Measurements from ENCODE around the gene EIF6. TPM values are rescaled to one million over a fixed set of nuclear protein-coding genes. Genes with fewer than 3 reads are reported as not detected.
"Not testable (repeated sequence)": the region's sequence is repeated elsewhere in the genome, so short reads cannot be mapped to it uniquely, and the experiment has no call there.

Gene EIF6
- total and polyA plus RNA-seq, 2 donors = 88.6 to 115 TPM

DNA sequence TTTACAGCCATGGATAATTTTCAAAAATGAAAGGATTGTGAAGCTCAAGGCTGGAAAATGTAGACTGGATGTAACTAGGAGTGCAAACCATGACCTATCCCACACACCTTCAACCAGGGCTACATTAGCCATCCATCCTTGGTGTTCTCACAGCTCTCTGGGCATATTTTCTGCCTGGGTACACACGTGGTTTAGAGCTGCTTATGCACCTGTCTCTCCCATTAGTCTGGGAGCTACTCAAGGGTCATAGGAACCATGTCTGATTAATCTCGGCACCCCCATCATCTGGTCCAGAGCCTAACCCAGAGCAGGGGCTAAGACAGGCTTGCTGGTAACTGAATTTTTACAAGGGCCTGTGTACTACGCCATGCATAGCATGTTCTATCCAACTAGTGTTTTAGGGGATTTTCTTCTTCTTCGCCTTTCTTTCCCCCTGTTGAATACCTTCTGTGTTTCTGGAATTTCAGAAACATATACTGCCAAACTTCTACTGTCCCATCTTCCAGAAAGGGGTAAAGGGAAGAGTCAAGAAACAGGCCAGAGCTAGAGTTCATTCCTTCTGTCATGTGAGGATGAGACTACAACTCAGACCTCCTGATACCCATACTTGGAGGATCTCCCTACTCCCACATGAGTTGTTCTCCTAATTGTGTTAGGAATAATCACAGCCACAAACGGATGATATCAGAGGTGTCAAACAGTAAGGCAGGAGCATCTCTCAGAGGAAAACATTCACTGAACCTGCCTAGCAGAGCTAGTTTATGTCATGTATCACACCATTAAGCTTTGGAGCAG, 33.0 kb upstream of the EIF6 start:
- no peaks in the 10 kb centered on the region for H3K9me3 ChIP-seq (ENCODE audit: control insufficient read depth in 2 of 2, insufficient read depth in 1 of 2, low read length in 1 of 2)
- peaks cover 3 to 11% of the 10 kb centered on the region in 2 donors for H3K36me3 ChIP-seq (ENCODE audit: control insufficient read depth in 2 of 2, insufficient read depth in 2 of 2, low read length in 1 of 2)
- no peak for DNase-seq (ENCODE audit: low read depth in 6 of 9, low spot score in 9 of 9)
- peaks cover 0 to 6% of the 10 kb centered on the region in 2 donors for H3K4me1 ChIP-seq (ENCODE audit: control insufficient read depth in 2 of 2, insufficient read depth in 2 of 2, low read length in 2 of 2)
- H3K4me3 ChIP-seq (ENCODE audit: low read length in 2 of 2) = no peak overlapping the region
- H3K27me3 ChIP-seq (ENCODE audit: control insufficient read depth in 2 of 2, insufficient read depth in 1 of 2, low read length in 1 of 2) = no peaks in the 10 kb centered on the region
- whole genome bisulfite sequencing = 97% methylated on average over 5 of the region's 5 CpGs
- no peak overlapping the region for H3K27ac ChIP-seq (ENCODE audit: low read depth in 1 of 2, low read length in 1 of 2)

DNA sequence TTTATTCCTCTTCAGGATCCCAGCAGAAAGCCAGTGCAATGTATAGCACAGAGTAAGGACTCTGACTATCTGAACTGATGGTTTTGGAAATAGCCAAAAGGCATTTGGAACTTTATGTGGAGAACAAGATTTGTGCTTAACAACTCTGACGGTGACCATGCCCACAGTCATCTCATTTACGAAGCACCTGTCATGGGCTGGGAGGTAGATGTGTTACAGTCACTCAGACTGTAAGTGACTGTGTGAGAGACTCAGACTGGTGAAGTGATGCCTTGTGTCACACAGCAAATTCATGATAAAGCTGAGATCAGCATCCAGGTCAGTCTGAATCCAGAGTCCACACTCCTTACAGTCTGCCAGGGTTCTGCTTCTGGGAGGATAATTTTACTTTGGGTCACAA, 31.5 kb upstream of the EIF6 start:
- peaks cover 0 to 6% of the 10 kb centered on the region in 2 donors for H3K4me1 ChIP-seq (ENCODE audit: control insufficient read depth in 2 of 2, insufficient read depth in 2 of 2, low read length in 2 of 2)
- H3K4me3 ChIP-seq (ENCODE audit: low read length in 2 of 2) = no peak overlapping the region
- no peaks in the 10 kb centered on the region for H3K27me3 ChIP-seq (ENCODE audit: control insufficient read depth in 2 of 2, insufficient read depth in 1 of 2, low read length in 1 of 2)
- DNase-seq (ENCODE audit: low read depth in 6 of 9, low spot score in 9 of 9) = no peak
- H3K27ac ChIP-seq (ENCODE audit: low read depth in 1 of 2, low read length in 1 of 2) = no peak overlapping the region
- H3K36me3 ChIP-seq (ENCODE audit: control insufficient read depth in 2 of 2, insufficient read depth in 2 of 2, low read length in 1 of 2) = peaks cover 5 to 11% of the 10 kb centered on the region in 2 donors
- WGBS = 97% methylated on average over 2 of the region's 2 CpGs
- H3K9me3 ChIP-seq (ENCODE audit: control insufficient read depth in 2 of 2, insufficient read depth in 1 of 2, low read length in 1 of 2) = no peaks in the 10 kb centered on the region

- H3K9me3 ChIP-seq (ENCODE audit: control insufficient read depth in 2 of 2, insufficient read depth in 1 of 2, low read length in 1 of 2); DNase-seq (ENCODE audit: low read depth in 6 of 9, low spot score in 9 of 9); H3K4me3 ChIP-seq (ENCODE audit: low read length in 2 of 2); H3K27ac ChIP-seq (ENCODE audit: low read depth in 1 of 2, low read length in 1 of 2); H3K27me3 ChIP-seq (ENCODE audit: control insufficient read depth in 2 of 2, insufficient read depth in 1 of 2, low read length in 1 of 2); H3K4me1 ChIP-seq (ENCODE audit: control insufficient read depth in 2 of 2, insufficient read depth in 2 of 2, low read length in 2 of 2): not testable (repeated sequence)
- 97% methylated on average over 7 of the region's 7 CpGs for WGBS
- H3K36me3 ChIP-seq (ENCODE audit: control insufficient read depth in 2 of 2, insufficient read depth in 2 of 2, low read length in 1 of 2) = peaks cover 5 to 11% of the 10 kb centered on the region in 2 donors
Observed at GRCh38 chr20:35315632-35316020, 31.1 kb upstream of the EIF6 start.

GRCh38 chr20:35314816-35315631, 30.5 kb upstream of the EIF6 start:
- Histone ChIP-seq H3K4me3 (ENCODE audit: low read length in 2 of 2) (no peak overlapping the region), H3K4me1 (ENCODE audit: control insufficient read depth in 2 of 2, insufficient read depth in 2 of 2, low read length in 2 of 2) (peaks cover 0 to 6% of the 10 kb centered on the region in 2 donors), H3K36me3 (ENCODE audit: control insufficient read depth in 2 of 2, insufficient read depth in 2 of 2, low read length in 1 of 2) (peaks cover 5 to 11% of the 10 kb centered on the region in 2 donors), H3K27ac (ENCODE audit: low read depth in 1 of 2, low read length in 1 of 2) (no peak overlapping the region), H3K27me3 (ENCODE audit: control insufficient read depth in 2 of 2, insufficient read depth in 1 of 2, low read length in 1 of 2) (no peaks in the 10 kb centered on the region), H3K9me3 (ENCODE audit: control insufficient read depth in 2 of 2, insufficient read depth in 1 of 2, low read length in 1 of 2) (no peaks in the 10 kb centered on the region)
- 64% methylated on average over 3 of the region's 3 CpGs for WGBS
- DNase-seq (ENCODE audit: low read depth in 6 of 9, low spot score in 9 of 9) = no peak

- WGBS = 62% methylated on average over 1 of the region's 1 CpG
- H3K36me3 ChIP-seq (ENCODE audit: control insufficient read depth in 2 of 2, insufficient read depth in 2 of 2, low read length in 1 of 2) = peaks cover 13 to 20% of the 10 kb centered on the region in 2 donors
- H3K27me3 ChIP-seq (ENCODE audit: control insufficient read depth in 2 of 2, insufficient read depth in 1 of 2, low read length in 1 of 2) = no peaks in the 10 kb centered on the region
- DNase-seq (ENCODE audit: low read depth in 6 of 9, low spot score in 9 of 9) = no peak
- no peak overlapping the region for H3K27ac ChIP-seq (ENCODE audit: low read depth in 1 of 2, low read length in 1 of 2)
- H3K4me3 ChIP-seq (ENCODE audit: low read length in 2 of 2) = no peak overlapping the region
- no peaks in the 10 kb centered on the region for H3K9me3 ChIP-seq (ENCODE audit: control insufficient read depth in 2 of 2, insufficient read depth in 1 of 2, low read length in 1 of 2)
- H3K4me1 ChIP-seq (ENCODE audit: control insufficient read depth in 2 of 2, insufficient read depth in 2 of 2, low read length in 2 of 2) = peaks cover 0 to 7% of the 10 kb centered on the region in 2 donors
Observed at GRCh38 chr20:35312318-35312717, 27.7 kb upstream of the EIF6 start.

GRCh38 chr20:35311822-35312221, 27.2 kb upstream of the EIF6 start:
- DNase-seq (ENCODE audit: low read depth in 6 of 9, low spot score in 9 of 9) = no peak
- Histone ChIP-seq H3K9me3 (ENCODE audit: control insufficient read depth in 2 of 2, insufficient read depth in 1 of 2, low read length in 1 of 2) (no peaks in the 10 kb centered on the region), H3K27me3 (ENCODE audit: control insufficient read depth in 2 of 2, insufficient read depth in 1 of 2, low read length in 1 of 2) (no peaks in the 10 kb centered on the region), H3K4me1 (ENCODE audit: control insufficient read depth in 2 of 2, insufficient read depth in 2 of 2, low read length in 2 of 2) (peaks cover 0 to 7% of the 10 kb centered on the region in 2 donors), H3K4me3 (ENCODE audit: low read length in 2 of 2) (no peak overlapping the region), H3K36me3 (ENCODE audit: control insufficient read depth in 2 of 2, insufficient read depth in 2 of 2, low read length in 1 of 2) (peaks cover 13 to 20% of the 10 kb centered on the region in 2 donors), H3K27ac (ENCODE audit: low read depth in 1 of 2, low read length in 1 of 2) (no peak overlapping the region)
- WGBS = 99% methylated on average over 5 of the region's 5 CpGs

DNA sequence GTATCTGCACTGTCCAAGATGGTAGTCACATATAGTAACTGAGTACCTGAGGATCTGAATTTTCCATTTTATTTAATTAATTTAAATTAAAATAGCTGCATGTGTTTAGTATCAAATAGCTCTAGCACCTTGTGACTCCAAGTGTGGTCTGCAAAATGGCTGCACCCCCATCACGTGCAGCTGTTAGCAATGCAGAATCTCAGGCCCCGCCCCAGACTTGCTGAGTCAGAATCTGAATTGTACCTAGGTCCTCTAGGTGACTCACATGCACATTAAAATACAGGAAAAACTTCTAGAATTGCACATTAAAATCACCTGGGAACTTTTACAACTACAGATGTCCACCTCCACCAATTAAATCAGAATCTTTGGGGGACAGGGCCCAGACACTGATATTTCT, 26.8 kb upstream of the EIF6 start:
- H3K4me3 ChIP-seq (ENCODE audit: low read length in 2 of 2) = no peak overlapping the region
- no peak overlapping the region for H3K27ac ChIP-seq (ENCODE audit: low read depth in 1 of 2, low read length in 1 of 2)
- peaks cover 0 to 7% of the 10 kb centered on the region in 2 donors for H3K4me1 ChIP-seq (ENCODE audit: control insufficient read depth in 2 of 2, insufficient read depth in 2 of 2, low read length in 2 of 2)
- H3K9me3 ChIP-seq (ENCODE audit: control insufficient read depth in 2 of 2, insufficient read depth in 1 of 2, low read length in 1 of 2) = no peaks in the 10 kb centered on the region
- 97% methylated on average over 2 of the region's 2 CpGs for WGBS
- DNase-seq (ENCODE audit: low read depth in 6 of 9, low spot score in 9 of 9) = no peak
- no peaks in the 10 kb centered on the region for H3K27me3 ChIP-seq (ENCODE audit: control insufficient read depth in 2 of 2, insufficient read depth in 1 of 2, low read length in 1 of 2)
- H3K36me3 ChIP-seq (ENCODE audit: control insufficient read depth in 2 of 2, insufficient read depth in 2 of 2, low read length in 1 of 2) = peaks cover 13 to 22% of the 10 kb centered on the region in 2 donors

- Histone ChIP-seq H3K36me3 (ENCODE audit: control insufficient read depth in 2 of 2, insufficient read depth in 2 of 2, low read length in 1 of 2) (peaks cover 7 to 37% of the 10 kb centered on the region in 2 donors), H3K27me3 (ENCODE audit: control insufficient read depth in 2 of 2, insufficient read depth in 1 of 2, low read length in 1 of 2) (no peaks in the 10 kb centered on the region), H3K9me3 (ENCODE audit: control insufficient read depth in 2 of 2, insufficient read depth in 1 of 2, low read length in 1 of 2) (peaks cover 0 to 3% of the 10 kb centered on the region in 2 donors), H3K4me3 (ENCODE audit: low read length in 2 of 2) (no peak overlapping the region), H3K27ac (ENCODE audit: low read depth in 1 of 2, low read length in 1 of 2) (peak overlapping the region in 1 of 2 donors; percentile 53), H3K4me1 (ENCODE audit: control insufficient read depth in 2 of 2, insufficient read depth in 2 of 2, low read length in 2 of 2) (peaks cover 0 to 8% of the 10 kb centered on the region in 2 donors)
- 93% methylated on average over 13 of the region's 13 CpGs for WGBS
- DNase-seq (ENCODE audit: low read depth in 6 of 9, low spot score in 9 of 9) = peak in 1 of 9 donors; percentile 9
Observed at GRCh38 chr20:35307666-35308653, 23.4 kb upstream of the EIF6 start.

Data from thymus (tissue), 11 donors.